PC-3 (cell line): Measurements from ENCODE around the gene PTPRN2. TPM values are rescaled to one million over a fixed set of nuclear protein-coding genes. Genes with fewer than 3 reads are reported as not detected.
"Not testable (repeated sequence)": the region's sequence is repeated elsewhere in the genome, so short reads cannot be mapped to it uniquely, and the experiment has no call there.

Source experiments
- ATAC-seq: fragments of 200-7000 bp; cut with Tn5 transposase; 2 replicates; pipeline ENCODE4 v1.9.1; 2020; ENCODE audit warnings: mild to moderate bottlenecking, moderate library complexity
- BruUV-seq: library from RNA; stranded (reverse); fragments of 400-500 nt; replicated peaks from 2 replicates; lab custom pipeline; 2021; lab: Mats Ljungman, UMichigan
- CTCF ChIA-PET: fragments of 300-600 bp; sonication (Branson Sonifier 250); formaldehyde crosslinking; loops from one replicate; lab custom pipeline; 2022; ENCODE audit warnings: antibody characterized with exemption; lab: Charles Lee
- POLR2A ChIA-PET: fragments of 300-600 bp; sonication (Branson Sonifier 250); formaldehyde crosslinking; loops from one replicate; lab custom pipeline; 2022; ENCODE audit warnings: antibody characterized with exemption; ENCODE audit not compliant: unreplicated experiment; lab: Charles Lee
- DNase-seq: peaks from one replicate; pipeline ENCODE4 v3.0.0-alpha.2; 2015
- H2AFZ ChIP-seq: fragments of 300-600 bp; sonication (generic); 2 replicates; pipeline ENCODE4 v1.6.0; 2016; ENCODE audit warnings: antibody characterized with exemption, low read length
- H3F3A ChIP-seq: fragments of 300-600 bp; sonication (generic); one replicate; pipeline ENCODE4 v1.6.0; 2017; ENCODE audit warnings: antibody characterized with exemption, low read length, control low read depth, mild to moderate bottlenecking; ENCODE audit not compliant: unreplicated experiment
- H3K27ac ChIP-seq: fragments of 300-600 bp; sonication (generic); 2 replicates; pipeline ENCODE4 v1.5.1; 2016; ENCODE audit warnings: mild to moderate bottlenecking, low read length
- H3K27me3 ChIP-seq: fragments of 300-600 bp; sonication (generic); 2 replicates; pipeline ENCODE4 v1.6.1; 2016; ENCODE audit warnings: low read length, mixed read lengths
- H3K36me3 ChIP-seq: fragments of 300-600 bp; sonication (generic); 2 replicates; pipeline ENCODE4 v1.6.1; 2016; ENCODE audit warnings: low read depth, mixed run types, low read length, mixed read lengths
- H3K4me1 ChIP-seq: fragments of 300-600 bp; sonication (generic); 2 replicates; pipeline ENCODE4 v1.5.1; 2016; ENCODE audit warnings: low read length; ENCODE audit not compliant: insufficient read depth
- H3K4me2 ChIP-seq: fragments of 300-600 bp; sonication (generic); 2 replicates; pipeline ENCODE4 v1.6.0; 2016; ENCODE audit warnings: low read length
- H3K4me3 ChIP-seq: fragments of 300-600 bp; sonication (generic); 2 replicates; pipeline ENCODE4 v1.5.1; 2016; ENCODE audit warnings: mild to moderate bottlenecking, low read length, mixed read lengths
- H3K79me2 ChIP-seq: fragments of 300-600 bp; sonication (generic); 2 replicates; pipeline ENCODE4 v1.6.1; 2017; ENCODE audit warnings: low read length, mixed read lengths
- H3K9ac ChIP-seq: fragments of 300-600 bp; sonication (generic); 2 replicates; pipeline ENCODE4 v1.6.0; 2016; ENCODE audit warnings: mild to moderate bottlenecking, low read length
- H3K9me2 ChIP-seq: fragments of 300-600 bp; sonication (generic); replicated peaks from 2 replicates; pipeline ENCODE4 v1.6.1; 2016; ENCODE audit warnings: mixed run types, low read length, mixed read lengths
- H3K9me3 ChIP-seq: fragments of 300-600 bp; sonication (generic); 2 replicates; pipeline ENCODE4 v1.6.1; 2016; ENCODE audit warnings: low read length, mixed read lengths
- H4K20me1 ChIP-seq: fragments of 300-600 bp; sonication (generic); 2 replicates; pipeline ENCODE4 v1.6.1; 2016; ENCODE audit warnings: low read length, mixed read lengths
- EZH2 ChIP-seq: fragments of 300-600 bp; sonication (generic); IDR thresholded peaks from one replicate; pipeline ENCODE4 v1.6.1; 2017; ENCODE audit warnings: antibody characterized with exemption, mild to moderate bottlenecking, low read length; ENCODE audit not compliant: unreplicated experiment
- EZH2phosphoT487 ChIP-seq: fragments of 300-600 bp; sonication (generic); IDR thresholded peaks from 2 replicates; pipeline ENCODE4 v1.6.1; 2018; ENCODE audit warnings: mild to moderate bottlenecking, antibody characterized with exemption, low read length, borderline replicate concordance
- intact Hi-C: fragments of 100-400 bp; cut with micrococcal nuclease; formaldehyde crosslinking; loops from 2 replicates; pipeline ENCODE4 v1.9.0; 2023
- microRNA-seq: library from miRNA; unstranded; fragments of <30 nt; microRNA quantifications from one replicate; pipeline ENCODE4 v1.1.0, GENCODE V29; 2020; ENCODE audit not compliant: unreplicated experiment
- total RNA-seq: library from RNA; depleted of rRNA; stranded (reverse); fragments of >200 nt; gene quantifications from 2 replicates; pipeline ENCODE4 v1.2.3, GENCODE V29; 2014; rRNA removed
- TF ChIP-seq, protein P1 (sequence below): fragments of 300-600 bp; sonication (generic); conservative IDR thresholded peaks from 2 replicates; pipeline ENCODE4 v1.5.1; 2017; ENCODE audit warnings: antibody characterized with exemption, low read depth, mild to moderate bottlenecking, low read length

Gene PTPRN2
- total RNA-seq, 1 experiment from 2014 or later: 3.2 TPM

DNA sequence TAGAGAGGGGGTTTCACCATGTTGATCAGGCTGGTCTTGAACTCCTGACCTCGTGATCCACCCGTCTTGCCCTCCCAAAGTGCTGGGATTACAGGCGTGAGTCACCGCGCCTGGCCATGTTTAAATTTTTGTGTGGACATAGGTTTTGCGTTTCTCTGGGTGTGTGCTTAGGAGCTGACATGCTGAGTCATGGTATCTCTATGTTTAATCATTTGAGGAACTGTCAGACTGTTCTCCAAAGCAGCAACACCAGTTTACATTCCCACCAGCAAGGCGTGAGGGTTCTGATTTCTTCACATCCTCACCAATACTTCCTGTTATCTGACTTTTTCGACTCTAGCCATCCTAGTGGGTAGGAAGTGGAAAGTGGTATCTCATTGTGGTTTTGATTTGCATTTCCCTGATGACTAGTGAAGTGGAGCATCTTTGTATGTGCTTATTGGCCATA is 1097.1 kb downstream of the PTPRN2 start:
- peak; percentile 93 for ATAC-seq
- TF ChIP-seq, protein P1, sequence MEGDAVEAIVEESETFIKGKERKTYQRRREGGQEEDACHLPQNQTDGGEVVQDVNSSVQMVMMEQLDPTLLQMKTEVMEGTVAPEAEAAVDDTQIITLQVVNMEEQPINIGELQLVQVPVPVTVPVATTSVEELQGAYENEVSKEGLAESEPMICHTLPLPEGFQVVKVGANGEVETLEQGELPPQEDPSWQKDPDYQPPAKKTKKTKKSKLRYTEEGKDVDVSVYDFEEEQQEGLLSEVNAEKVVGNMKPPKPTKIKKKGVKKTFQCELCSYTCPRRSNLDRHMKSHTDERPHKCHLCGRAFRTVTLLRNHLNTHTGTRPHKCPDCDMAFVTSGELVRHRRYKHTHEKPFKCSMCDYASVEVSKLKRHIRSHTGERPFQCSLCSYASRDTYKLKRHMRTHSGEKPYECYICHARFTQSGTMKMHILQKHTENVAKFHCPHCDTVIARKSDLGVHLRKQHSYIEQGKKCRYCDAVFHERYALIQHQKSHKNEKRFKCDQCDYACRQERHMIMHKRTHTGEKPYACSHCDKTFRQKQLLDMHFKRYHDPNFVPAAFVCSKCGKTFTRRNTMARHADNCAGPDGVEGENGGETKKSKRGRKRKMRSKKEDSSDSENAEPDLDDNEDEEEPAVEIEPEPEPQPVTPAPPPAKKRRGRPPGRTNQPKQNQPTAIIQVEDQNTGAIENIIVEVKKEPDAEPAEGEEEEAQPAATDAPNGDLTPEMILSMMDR: no peak
- no peak for TF ChIP-seq EZH2
- TF ChIP-seq EZH2phosphoT487: no peak
- peak overlapping the region; percentile 89 for H3K27ac ChIP-seq

GRCh38 chr7:157489870-157490269 is 1097.8 kb downstream of the PTPRN2 start:
- CTCF ChIA-PET: not testable (repeated sequence)

More for the DNA sequence above, 1097.1 kb downstream of the PTPRN2 start:
- Histone ChIP-seq H3K4me3 (no peak overlapping the region), H3K9me3 (peaks cover 6% of the 10 kb centered on the region), H3K9me2 (no peaks in the 10 kb centered on the region), H3F3A (peaks cover 9% of the 10 kb centered on the region), H4K20me1 (no peaks in the 10 kb centered on the region), H3K9ac (peak overlapping the region; percentile 55), H3K27me3 (no peaks in the 10 kb centered on the region), H3K36me3 (peaks cover 4% of the 10 kb centered on the region; the same call in 1 of the 2 replicates), H2AFZ (no peak overlapping the region), H3K79me2 (no peaks in the 10 kb centered on the region), H3K4me1 (peaks cover 20% of the 10 kb centered on the region), H3K4me2 (no peak overlapping the region)
- no TSS peak for BruUV-seq
- POLR2A ChIA-PET: no interaction called here
- DNase-seq: peak; percentile 95
- CTCF ChIA-PET: no interaction called here
- intact Hi-C loops: loop anchor here (1.0 kb wide), 2 partner anchors 65 to 74 kb away; no protein-coding TSS in a partner anchor

More at GRCh38 chr7:157489870-157490269, 1097.8 kb downstream of the PTPRN2 start:
- H3K4me2 ChIP-seq, H3K9me2 ChIP-seq, H3K4me3 ChIP-seq, H3K79me2 ChIP-seq, H3K36me3 ChIP-seq, H4K20me1 ChIP-seq, H2AFZ ChIP-seq, POLR2A ChIA-PET, H3F3A ChIP-seq, H3K27me3 ChIP-seq, ATAC-seq, H3K9me3 ChIP-seq: not testable (repeated sequence)
- peak; percentile 46 for DNase-seq
- BruUV-seq: TSS peak; percentile 65
- H3K27ac ChIP-seq: peak overlapping the region; percentile 89
- H3K4me1 ChIP-seq: peaks cover 20% of the 10 kb centered on the region
- intact Hi-C loops: loop anchor here (1.0 kb wide), 2 partner anchors 65 to 74 kb away; no protein-coding TSS in a partner anchor
- H3K9ac ChIP-seq: peak overlapping the region; percentile 55

Small RNAs within 50 kb of the gene (microRNA-seq; reads per million reads assigned to microRNA genes)
- gene MIR153-2 (1.0 reads per million), gene MIR5707 (not detected), gene MIR595 (not detected)

Other genes starting within 250 kb of the PTPRN2 start
- 49.2 and 50.2 TPM in 2 replicates for gene NCAPG2, start 117.0 kb upstream of the PTPRN2 start, total RNA-seq
- gene ESYT2, start 241.7 kb upstream of the PTPRN2 start, total RNA-seq: 76.1 and 78.0 TPM in 2 replicates